Stimulated activated CD8-positive, alpha-beta memory T cell treated with anti-CD3 and anti-CD28 coated beads, Interleukin-12 subunit alpha, Interleukin-12 subunit beta, amount 100 ng/mL, for 4 hours (primary cell): ENCODE results near the gene PCDH11X.
"Not testable (repeated sequence)": the region's sequence is repeated elsewhere in the genome, so short reads cannot be mapped to it uniquely, and the experiment has no call there.

ENCODE experiments used
- DNase-seq: peaks from one replicate; pipeline ENCODE4 v3.0.0-alpha.2; 2020; ENCODE audit warnings: low read depth

The PCDH11X gene, protein sequence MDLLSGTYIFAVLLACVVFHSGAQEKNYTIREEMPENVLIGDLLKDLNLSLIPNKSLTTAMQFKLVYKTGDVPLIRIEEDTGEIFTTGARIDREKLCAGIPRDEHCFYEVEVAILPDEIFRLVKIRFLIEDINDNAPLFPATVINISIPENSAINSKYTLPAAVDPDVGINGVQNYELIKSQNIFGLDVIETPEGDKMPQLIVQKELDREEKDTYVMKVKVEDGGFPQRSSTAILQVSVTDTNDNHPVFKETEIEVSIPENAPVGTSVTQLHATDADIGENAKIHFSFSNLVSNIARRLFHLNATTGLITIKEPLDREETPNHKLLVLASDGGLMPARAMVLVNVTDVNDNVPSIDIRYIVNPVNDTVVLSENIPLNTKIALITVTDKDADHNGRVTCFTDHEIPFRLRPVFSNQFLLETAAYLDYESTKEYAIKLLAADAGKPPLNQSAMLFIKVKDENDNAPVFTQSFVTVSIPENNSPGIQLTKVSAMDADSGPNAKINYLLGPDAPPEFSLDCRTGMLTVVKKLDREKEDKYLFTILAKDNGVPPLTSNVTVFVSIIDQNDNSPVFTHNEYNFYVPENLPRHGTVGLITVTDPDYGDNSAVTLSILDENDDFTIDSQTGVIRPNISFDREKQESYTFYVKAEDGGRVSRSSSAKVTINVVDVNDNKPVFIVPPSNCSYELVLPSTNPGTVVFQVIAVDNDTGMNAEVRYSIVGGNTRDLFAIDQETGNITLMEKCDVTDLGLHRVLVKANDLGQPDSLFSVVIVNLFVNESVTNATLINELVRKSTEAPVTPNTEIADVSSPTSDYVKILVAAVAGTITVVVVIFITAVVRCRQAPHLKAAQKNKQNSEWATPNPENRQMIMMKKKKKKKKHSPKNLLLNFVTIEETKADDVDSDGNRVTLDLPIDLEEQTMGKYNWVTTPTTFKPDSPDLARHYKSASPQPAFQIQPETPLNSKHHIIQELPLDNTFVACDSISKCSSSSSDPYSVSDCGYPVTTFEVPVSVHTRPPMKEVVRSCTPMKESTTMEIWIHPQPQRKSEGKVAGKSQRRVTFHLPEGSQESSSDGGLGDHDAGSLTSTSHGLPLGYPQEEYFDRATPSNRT (N-terminal part only)

DNA sequence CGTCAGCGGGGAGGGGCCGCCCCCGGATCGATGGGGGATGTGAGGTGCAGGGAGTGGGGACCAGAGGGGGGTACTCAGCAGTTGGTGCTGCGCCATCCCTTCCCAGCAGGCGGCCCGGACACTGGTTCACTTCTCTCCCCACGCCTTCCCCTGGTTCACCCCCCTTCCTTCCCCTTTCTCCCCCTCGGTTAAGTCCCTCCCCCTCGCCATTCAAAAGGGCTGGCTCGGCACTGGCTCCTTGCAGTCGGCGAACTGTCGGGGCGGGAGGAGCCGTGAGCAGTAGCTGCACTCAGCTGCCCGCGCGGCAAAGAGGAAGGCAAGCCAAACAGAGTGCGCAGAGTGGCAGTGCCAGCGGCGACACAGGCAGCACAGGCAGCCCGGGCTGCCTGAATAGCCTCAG is at the start of gene PCDH11X:
TSS of gene PCDH11X (plus strand) at position 241 of the 400 bp plus-strand sequence. CDS start 56,130 bp downstream, outside the sequence.
- not testable (repeated sequence) for DNase-seq

DNA sequence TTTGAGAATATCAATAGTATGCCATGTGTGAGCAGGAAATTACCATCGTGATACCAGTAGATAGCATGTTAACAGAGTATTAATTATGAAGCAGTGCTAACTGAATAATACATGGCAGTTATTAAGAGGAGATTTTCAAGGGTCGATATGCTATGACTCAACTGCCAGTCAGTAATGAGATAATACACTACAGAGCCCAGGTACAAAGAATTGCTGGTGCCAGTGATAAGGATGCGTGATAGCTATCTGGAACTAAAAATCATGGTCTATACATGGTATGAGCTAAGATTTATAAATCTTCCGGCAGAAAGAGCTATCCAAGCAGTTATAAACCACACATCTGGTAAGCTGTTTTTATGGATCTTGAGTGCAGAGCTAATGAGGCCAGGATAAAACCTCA is 31.7 kb upstream of the PCDH11X start:
- not testable (repeated sequence) for DNase-seq

DNA sequence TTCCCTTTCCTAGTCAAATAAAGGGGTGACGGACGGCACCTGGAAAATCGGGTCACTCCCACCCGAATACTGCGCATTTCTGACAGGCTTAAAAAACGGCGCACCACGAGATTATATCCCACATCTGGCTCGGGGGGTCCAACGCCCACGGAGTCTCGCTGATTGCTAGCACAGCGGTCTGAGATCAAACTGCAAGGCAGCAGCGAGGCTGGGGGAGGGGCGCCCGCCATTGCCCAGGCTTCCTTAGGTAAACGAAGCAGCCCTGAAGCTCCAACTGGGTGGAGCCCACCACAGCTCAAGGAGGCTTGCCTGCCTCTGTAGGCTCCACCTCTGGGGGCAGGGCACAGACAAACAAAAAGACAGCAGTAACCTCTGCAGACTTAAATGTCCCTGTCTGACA is 26.2 kb upstream of the PCDH11X start:
- DNase-seq = not testable (repeated sequence)

DNA sequence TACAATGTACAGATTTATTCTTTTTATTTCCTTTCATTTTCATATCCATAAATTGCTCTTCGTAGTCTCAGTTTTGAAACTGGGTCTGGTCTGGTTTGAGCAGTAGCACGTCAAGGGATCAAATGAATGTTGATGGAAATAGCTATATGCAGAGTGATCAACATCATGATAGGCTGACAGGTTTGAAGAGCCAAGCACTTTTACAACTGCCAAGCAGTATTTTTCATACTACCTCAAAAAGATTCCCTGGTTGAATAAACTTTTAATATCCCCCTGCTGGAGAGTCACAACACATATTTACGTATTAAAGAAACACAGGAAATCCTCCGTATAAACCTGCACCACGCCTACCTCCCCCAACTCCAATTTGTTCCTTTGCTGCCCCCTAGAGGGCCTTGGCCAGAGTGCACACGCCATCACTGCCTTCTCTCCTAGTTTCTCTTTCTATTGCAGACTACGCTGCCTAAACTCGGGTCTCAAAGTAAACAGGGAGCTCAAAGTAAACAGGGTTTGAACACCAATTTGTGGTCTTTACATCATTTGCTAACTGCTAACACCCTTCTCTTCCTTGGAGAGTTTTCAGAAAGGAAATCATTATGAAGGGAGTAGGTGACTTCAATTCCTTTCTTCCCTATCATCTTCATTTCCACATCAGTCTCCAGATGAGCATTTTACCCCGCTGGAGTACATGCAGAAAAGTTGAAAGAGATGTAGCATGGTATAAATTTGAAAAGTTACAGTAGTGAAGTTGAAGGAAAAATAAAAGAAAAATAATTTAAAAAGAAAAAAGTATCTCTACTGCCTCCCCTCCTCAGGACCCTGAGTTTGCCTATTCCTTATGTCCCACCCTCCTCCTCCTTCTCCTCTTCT is 8.3 kb upstream of the PCDH11X start:
- DNase-seq = not testable (repeated sequence)

DNA sequence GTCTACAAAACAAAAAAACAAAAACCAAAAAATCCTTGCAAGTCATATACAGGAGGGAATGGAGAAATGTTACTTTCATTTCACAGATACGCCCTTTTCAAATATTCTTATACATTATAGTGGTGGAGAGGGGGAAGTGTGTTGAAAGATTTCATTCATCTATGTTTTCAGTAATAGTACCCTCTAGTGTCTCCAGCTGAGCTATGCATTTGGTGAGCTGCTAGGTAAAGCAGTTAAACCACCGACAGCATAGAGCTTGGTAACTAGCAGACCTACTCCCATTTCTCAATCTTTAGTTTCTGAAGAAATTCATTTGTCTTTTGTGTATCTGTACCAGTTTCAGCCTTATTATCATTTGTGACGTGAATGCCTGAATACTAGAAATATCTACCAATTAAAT is 5.2 kb upstream of the PCDH11X start:
- DNase-seq = not testable (repeated sequence)

DNA sequence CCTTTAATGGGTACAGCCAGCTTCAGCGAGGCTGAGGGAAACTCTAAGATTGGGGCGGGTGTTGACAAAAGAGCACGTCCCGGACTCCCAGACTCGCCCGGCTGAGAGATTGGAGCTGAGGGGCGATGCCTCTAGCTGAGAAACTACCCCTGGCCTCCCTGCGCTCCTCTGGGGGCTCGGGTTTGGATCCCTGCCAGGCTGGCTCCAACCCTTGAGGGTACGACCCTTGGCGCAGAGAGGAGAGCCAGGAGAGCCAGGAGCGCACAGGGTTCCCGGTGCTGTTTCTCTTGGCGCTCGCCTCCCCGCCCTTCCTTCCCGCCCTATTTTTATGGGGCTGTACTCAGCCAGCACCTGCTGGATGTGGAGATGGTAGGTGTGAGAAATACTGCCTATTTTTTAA is 833 bp downstream of the PCDH11X start:
- not testable (repeated sequence) for DNase-seq

DNA sequence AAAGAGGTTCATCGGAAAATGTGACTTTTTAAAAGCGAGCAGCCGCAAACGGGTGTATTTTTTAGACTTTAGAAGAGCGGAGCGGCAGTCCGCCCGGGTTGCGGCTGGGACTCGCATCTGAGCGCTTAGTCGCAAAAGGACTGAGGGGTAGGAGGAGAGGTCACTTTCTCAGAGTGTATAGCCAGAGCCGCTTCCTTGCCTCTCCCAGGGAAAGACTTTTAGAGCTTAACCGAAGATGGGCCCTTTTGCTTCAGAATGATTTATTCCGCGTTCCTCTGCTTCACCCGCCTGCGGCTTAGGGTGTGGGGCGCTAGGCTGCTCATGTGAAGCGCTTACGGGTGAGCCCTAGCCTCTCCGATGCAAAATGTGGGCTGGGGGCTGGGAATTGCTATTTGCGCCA is 1.5 kb downstream of the PCDH11X start:
- not testable (repeated sequence) for DNase-seq

DNA sequence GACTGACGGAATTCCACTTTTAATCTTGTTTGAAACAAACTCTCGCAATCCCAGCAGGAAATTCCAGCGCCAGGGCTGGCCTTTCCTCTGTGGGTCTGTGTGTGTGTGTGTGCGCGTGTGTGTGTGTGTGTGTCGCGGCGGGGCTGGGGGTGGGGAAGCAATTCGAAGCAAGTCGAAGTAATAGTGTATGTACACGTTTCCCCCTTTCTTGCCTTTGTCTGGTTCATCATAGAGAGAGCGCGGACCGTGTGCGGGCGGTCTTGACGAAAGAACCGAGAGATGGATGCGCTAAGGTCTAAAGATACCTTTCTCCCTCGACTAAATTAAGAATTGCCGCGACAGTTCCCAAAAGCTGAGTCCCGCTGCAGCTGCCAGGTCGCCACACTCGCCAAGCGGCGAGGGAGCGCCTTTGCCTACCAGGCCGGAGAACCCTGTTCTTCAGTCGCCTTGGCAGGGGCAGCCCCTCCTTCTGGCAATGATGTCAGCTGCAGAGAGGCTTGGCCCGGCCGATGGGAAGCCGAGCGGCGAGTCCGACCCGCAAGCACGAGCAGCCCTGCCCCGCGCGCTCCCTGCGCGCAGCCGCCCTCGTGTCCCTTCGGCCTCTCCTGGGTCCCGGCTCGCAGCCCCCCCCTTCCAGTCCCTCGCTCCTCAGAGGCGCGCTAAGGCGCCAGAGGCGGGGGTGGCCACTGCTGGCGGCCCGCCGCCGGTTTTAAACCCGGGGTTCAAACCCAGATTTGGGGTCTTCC is 2.6 kb downstream of the PCDH11X start:
- not testable (repeated sequence) for DNase-seq

DNA sequence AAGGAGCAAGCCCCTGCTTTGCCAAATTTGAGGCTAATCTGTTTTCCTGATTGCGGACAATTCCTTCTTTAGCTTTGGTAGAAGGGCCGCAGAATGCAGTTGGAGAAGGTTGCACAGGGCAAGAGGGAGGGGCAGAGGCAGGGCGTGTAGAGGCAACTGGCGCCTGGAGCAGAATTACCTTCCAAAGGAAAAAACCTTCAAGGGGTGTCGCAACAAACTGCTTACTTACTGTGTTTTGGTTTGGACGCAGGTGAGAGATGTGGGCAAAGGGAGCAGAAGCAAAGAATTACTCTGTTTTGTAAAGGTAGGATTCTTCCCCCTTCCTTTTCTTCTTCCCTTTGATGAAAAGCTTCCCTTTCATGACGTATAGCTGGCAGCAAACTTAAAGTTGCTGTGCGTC is 3.6 kb downstream of the PCDH11X start:
- DNase-seq = not testable (repeated sequence)

DNA sequence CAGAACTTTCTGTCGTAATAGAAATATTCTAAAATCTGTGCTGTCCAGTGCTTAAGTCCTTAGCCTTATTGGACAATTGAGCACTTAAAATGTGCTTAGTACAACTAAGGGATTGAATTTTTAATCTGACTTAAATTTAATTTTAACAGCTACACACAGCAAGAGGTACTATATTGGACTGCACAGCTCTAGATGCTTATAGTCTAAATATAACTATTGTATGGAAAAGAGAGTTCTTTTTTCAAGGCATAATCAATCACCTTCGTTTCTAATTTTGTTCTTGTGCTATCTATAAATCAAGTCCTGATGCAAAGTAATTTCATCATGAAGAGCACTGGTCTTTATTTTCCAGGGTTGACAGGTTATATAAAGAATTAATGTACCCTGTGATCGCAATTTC is 38.4 kb downstream of the PCDH11X start:
- DNase-seq = not testable (repeated sequence)

DNA sequence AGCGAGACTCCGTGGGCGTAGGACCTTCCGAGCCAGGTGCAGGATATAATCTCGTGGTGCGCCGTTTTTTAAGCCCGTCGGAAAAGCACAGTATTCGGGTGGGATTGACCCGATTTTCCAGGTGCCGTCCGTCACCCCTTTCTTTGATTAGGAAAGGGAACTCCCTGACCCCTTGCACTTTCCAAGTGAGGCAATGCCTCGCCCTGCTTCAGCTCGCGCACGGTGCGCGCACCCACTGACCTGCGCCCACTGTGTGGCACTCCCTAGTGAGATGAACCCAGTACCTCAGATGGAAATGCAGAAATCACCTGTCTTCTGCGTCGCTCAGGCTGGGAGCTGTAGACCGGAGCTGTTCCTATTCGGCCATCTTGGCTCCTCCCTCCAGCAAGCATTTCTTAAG is 46.1 kb downstream of the PCDH11X start:
- not testable (repeated sequence) for DNase-seq
